Activated T-helper 1 cell treated with anti-CD3 and anti-CD28 coated beads, Interleukin-2, amount 50 U/mL, for 16 hours (primary cell): ENCODE measurements around the gene PSORS1C2.
A peak's percentile ranks its signal among the peaks of the same experiment; 100 is the strongest.

Experiments
- DNase-seq, 2 donors: peaks; one replicate each; pipeline ENCODE4 v3.0.0-alpha.2; 2020; ENCODE audit warnings: low read depth in 1 of 2, low spot score in 1 of 2

The PSORS1C2 gene

GRCh38 chr6:31114970-31115849 lies 23.7 kb downstream of the PSORS1C2 start:
- no peak for DNase-seq

- DNase-seq, result no peak
These were observed 24.4 kb downstream of the PSORS1C2 start, which contains the start of gene PSORS1C1 for GRCh38 chr6:31114541-31114878. PSORS1C1 (plus strand) TSS chr6:31114800; CDS start chr6:31129633, 14,833 bp downstream.

GRCh38 chr6:31113861-31114540 lies 24.9 kb downstream of the PSORS1C2 start:
- no peak for DNase-seq

- DNase-seq, result no peak
These were observed 26.4 kb downstream of the PSORS1C2 start, which contains the start of gene C6orf15 for GRCh38 chr6:31112478-31112877. C6orf15 (minus strand) TSS chr6:31112575; CDS start chr6:31112555, 20 bp downstream.

- no peak for DNase-seq
These were observed 27.2 kb downstream of the PSORS1C2 start for GRCh38 chr6:31111712-31112111.

GRCh38 chr6:31110825-31111582 lies 27.9 kb downstream of the PSORS1C2 start:
- DNase-seq, result no peak

- DNase-seq, result no peak
These were observed 31.8 kb downstream of the PSORS1C2 start for GRCh38 chr6:31107052-31107451.

- DNase-seq, result no peak
These were observed 35.7 kb downstream of the PSORS1C2 start for GRCh38 chr6:31103136-31103535.

GRCh38 chr6:31098449-31098938 lies 40.4 kb downstream of the PSORS1C2 start:
- no peak for DNase-seq

GRCh38 chr6:31096656-31097055 lies 42.2 kb downstream of the PSORS1C2 start:
- DNase-seq, result no peak

- no peak for DNase-seq
These were observed 42.7 kb downstream of the PSORS1C2 start for GRCh38 chr6:31096215-31096614.

GRCh38 chr6:31094389-31094881 lies 44.4 kb downstream of the PSORS1C2 start:
- peak in 1 of 2 donors; percentile 27 for DNase-seq

GRCh38 chr6:31092769-31093505 lies 45.9 kb downstream of the PSORS1C2 start:
- DNase-seq, result no peak

GRCh38 chr6:31092238-31092637 lies 46.6 kb downstream of the PSORS1C2 start:
- DNase-seq, result no peak

GRCh38 chr6:31091680-31092079 lies 47.2 kb downstream of the PSORS1C2 start:
- DNase-seq, result no peak

GRCh38 chr6:31090973-31091364 lies 47.9 kb downstream of the PSORS1C2 start:
- no peak for DNase-seq

GRCh38 chr6:31090275-31090972 lies 48.4 kb downstream of the PSORS1C2 start:
- no peak for DNase-seq
